ENCODE data around the gene THBS2. TPM values are rescaled to one million over a fixed set of nuclear protein-coding genes. Genes with fewer than 3 reads are reported as not detected.
A peak's percentile ranks its signal among the peaks of the same experiment; 100 is the strongest.
"Not testable (repeated sequence)": the region's sequence is repeated elsewhere in the genome, so short reads cannot be mapped to it uniquely, and the experiment has no call there.

THBS2 gene
- polyA plus RNA-seq, 1 donor, result 10.7 TPM

GRCh38 chr6:169224185-169224695, 29.4 kb downstream of the THBS2 start:
- WGBS (ENCODE audit: insufficient coverage, low lambda C conversion rate), result 20% methylated on average over 1 of the region's 10 CpGs
- H3K9me3 ChIP-seq (ENCODE audit: control insufficient read depth, low read depth, low read length), result peaks cover 6% of the 10 kb centered on the region
- peaks cover 3% of the 10 kb centered on the region for H3K36me3 ChIP-seq (ENCODE audit: control insufficient read depth, insufficient read depth, low read length)
- no peak for DNase-seq
- no peaks in the 10 kb centered on the region for H3K27me3 ChIP-seq (ENCODE audit: control insufficient read depth, insufficient read depth, low read length)
- H3K27ac ChIP-seq (ENCODE audit: low read length), result no peak overlapping the region
- no peaks in the 10 kb centered on the region for H3K4me1 ChIP-seq (ENCODE audit: control insufficient read depth, insufficient read depth, low read length)
- H3K4me3 ChIP-seq (ENCODE audit: low read length), result no peak overlapping the region

DNA sequence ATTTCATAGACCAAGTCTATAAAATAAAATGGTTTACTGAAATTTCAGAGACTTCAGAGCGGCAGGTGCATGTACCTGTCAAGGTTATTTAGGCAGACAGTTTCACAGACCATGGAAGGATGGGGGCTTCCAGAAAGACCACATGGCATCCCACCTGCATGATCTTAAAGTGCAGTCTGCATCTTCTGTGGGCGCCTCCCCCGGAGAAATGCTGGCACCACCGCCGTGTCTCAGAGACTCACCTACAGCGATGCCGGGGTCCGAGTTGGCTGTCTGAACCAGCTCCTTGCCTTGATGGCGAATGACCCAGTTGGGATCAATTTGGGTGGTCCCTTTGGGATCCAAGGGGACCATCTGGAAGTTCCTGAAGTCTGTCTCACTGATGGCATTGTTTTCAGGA, 30.6 kb downstream of the THBS2 start:
- DNase-seq, result no peak
- no CpG with 5 or more reads among the region's 9 CpGs for WGBS (ENCODE audit: insufficient coverage, low lambda C conversion rate)
- Histone ChIP-seq H3K36me3 (ENCODE audit: control insufficient read depth, insufficient read depth, low read length) (peaks cover 2% of the 10 kb centered on the region), H3K9me3 (ENCODE audit: control insufficient read depth, low read depth, low read length) (peaks cover 13% of the 10 kb centered on the region), H3K4me3 (ENCODE audit: low read length) (no peak overlapping the region), H3K27me3 (ENCODE audit: control insufficient read depth, insufficient read depth, low read length) (no peaks in the 10 kb centered on the region), H3K4me1 (ENCODE audit: control insufficient read depth, insufficient read depth, low read length) (no peaks in the 10 kb centered on the region), H3K27ac (ENCODE audit: low read length) (no peak overlapping the region)

GRCh38 chr6:169222126-169222525, 31.5 kb downstream of the THBS2 start:
- H3K27ac ChIP-seq (ENCODE audit: low read length), result no peak overlapping the region
- no peak overlapping the region for H3K4me3 ChIP-seq (ENCODE audit: low read length)
- DNase-seq, result no peak
- H3K27me3 ChIP-seq (ENCODE audit: control insufficient read depth, insufficient read depth, low read length), result no peaks in the 10 kb centered on the region
- H3K9me3 ChIP-seq (ENCODE audit: control insufficient read depth, low read depth, low read length), result peaks cover 14% of the 10 kb centered on the region
- 100% methylated on average over 2 of the region's 24 CpGs for WGBS (ENCODE audit: insufficient coverage, low lambda C conversion rate)
- H3K4me1 ChIP-seq (ENCODE audit: control insufficient read depth, insufficient read depth, low read length), result no peaks in the 10 kb centered on the region
- H3K36me3 ChIP-seq (ENCODE audit: control insufficient read depth, insufficient read depth, low read length), result peaks cover 2% of the 10 kb centered on the region

DNA sequence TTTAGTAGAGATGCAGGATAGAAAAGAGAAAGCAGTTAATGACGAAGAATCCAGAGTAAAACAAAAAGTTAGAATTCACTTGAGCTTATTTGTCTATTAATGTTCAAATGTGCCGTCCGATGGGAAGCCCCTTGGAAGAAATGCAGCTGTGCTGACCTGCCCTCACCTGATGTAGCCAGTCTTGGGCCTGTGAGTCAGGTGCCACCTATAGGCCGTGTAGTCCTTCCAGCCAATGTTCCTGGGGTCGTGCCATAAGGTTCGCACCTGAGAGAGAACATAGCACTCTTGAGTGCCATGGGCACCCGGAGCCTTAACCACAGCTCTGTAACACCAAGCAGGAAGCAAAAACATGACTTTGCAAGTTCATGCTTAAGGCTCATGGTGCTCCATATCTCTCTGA, 32.4 kb downstream of the THBS2 start:
- Histone ChIP-seq H3K9me3 (ENCODE audit: control insufficient read depth, low read depth, low read length) (peaks cover 14% of the 10 kb centered on the region), H3K4me1 (ENCODE audit: control insufficient read depth, insufficient read depth, low read length) (no peaks in the 10 kb centered on the region), H3K4me3 (ENCODE audit: low read length) (no peak overlapping the region), H3K27ac (ENCODE audit: low read length) (no peak overlapping the region), H3K27me3 (ENCODE audit: control insufficient read depth, insufficient read depth, low read length) (no peaks in the 10 kb centered on the region), H3K36me3 (ENCODE audit: control insufficient read depth, insufficient read depth, low read length) (peaks cover 2% of the 10 kb centered on the region)
- no CpG with 5 or more reads among the region's 7 CpGs for whole genome bisulfite sequencing (ENCODE audit: insufficient coverage, low lambda C conversion rate)
- no peak for DNase-seq

DNA sequence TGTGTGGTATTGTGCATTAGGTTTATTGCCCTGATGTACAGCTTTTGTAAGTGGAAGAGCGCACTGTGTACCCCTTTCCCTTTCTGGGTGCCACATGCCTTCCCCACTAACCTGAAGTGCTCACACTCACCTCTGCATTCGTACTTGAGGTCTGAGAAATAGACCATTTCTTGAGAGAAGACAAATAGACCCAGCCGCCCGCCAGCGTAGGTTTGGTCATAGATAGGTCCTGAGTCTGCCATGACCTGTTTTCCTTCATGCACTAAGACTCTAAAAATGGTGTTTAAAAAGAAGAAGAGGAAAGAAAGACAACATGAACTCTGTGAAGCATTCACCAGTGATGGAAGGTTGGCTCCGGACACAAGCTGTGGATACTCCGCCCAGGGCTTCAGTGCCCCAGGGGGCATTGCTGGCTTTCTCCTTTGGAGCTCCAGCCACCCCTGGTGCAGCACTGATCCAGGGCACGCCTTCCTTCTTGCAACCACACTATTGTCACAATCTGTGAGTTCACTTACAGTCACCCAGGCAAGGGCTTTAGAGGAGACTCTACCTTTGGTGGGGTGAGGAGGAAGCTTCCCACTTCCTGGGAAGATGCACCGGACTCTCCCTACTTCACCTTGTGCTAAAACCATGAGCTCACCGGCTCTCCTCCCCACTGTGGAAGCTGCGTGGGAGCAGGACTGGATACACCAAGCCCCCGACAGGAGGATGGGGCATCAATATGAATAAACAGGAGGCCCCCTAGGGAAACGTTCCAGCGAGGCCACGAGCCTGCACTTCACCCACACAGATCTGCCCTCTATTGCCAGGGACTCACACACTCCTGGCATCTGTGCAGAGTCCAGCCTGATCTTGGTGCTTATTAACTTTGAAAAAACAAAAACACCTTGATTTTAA, 33.3 kb downstream of the THBS2 start:
- H3K4me1 ChIP-seq (ENCODE audit: control insufficient read depth, insufficient read depth, low read length), result no peaks in the 10 kb centered on the region
- H3K27me3 ChIP-seq (ENCODE audit: control insufficient read depth, insufficient read depth, low read length), result no peaks in the 10 kb centered on the region
- H3K9me3 ChIP-seq (ENCODE audit: control insufficient read depth, low read depth, low read length), result peaks cover 14% of the 10 kb centered on the region
- H3K4me3 ChIP-seq (ENCODE audit: low read length), result no peak overlapping the region
- no peak for DNase-seq
- no peak overlapping the region for H3K27ac ChIP-seq (ENCODE audit: low read length)
- no CpG with 5 or more reads among the region's 15 CpGs for WGBS (ENCODE audit: insufficient coverage, low lambda C conversion rate)
- peaks cover 2% of the 10 kb centered on the region for H3K36me3 ChIP-seq (ENCODE audit: control insufficient read depth, insufficient read depth, low read length)

- no peak overlapping the region for H3K27ac ChIP-seq (ENCODE audit: low read length)
- H3K36me3 ChIP-seq (ENCODE audit: control insufficient read depth, insufficient read depth, low read length), result peaks cover 2% of the 10 kb centered on the region
- WGBS (ENCODE audit: insufficient coverage, low lambda C conversion rate), result no CpG with 5 or more reads among the region's 1 CpG
- DNase-seq, result no peak
- no peaks in the 10 kb centered on the region for H3K4me1 ChIP-seq (ENCODE audit: control insufficient read depth, insufficient read depth, low read length)
- peaks cover 19% of the 10 kb centered on the region for H3K9me3 ChIP-seq (ENCODE audit: control insufficient read depth, low read depth, low read length)
- H3K4me3 ChIP-seq (ENCODE audit: low read length), result no peak overlapping the region
- no peaks in the 10 kb centered on the region for H3K27me3 ChIP-seq (ENCODE audit: control insufficient read depth, insufficient read depth, low read length)
Observed at GRCh38 chr6:169217972-169218371, 35.7 kb downstream of the THBS2 start.

- Histone ChIP-seq H3K4me1 (ENCODE audit: control insufficient read depth, insufficient read depth, low read length) (no peaks in the 10 kb centered on the region), H3K9me3 (ENCODE audit: control insufficient read depth, low read depth, low read length) (peaks cover 15% of the 10 kb centered on the region), H3K4me3 (ENCODE audit: low read length) (no peak overlapping the region), H3K27ac (ENCODE audit: low read length) (no peak overlapping the region), H3K36me3 (ENCODE audit: control insufficient read depth, insufficient read depth, low read length) (peaks cover 2% of the 10 kb centered on the region), H3K27me3 (ENCODE audit: control insufficient read depth, insufficient read depth, low read length) (no peaks in the 10 kb centered on the region)
- DNase-seq, result no peak
- WGBS (ENCODE audit: insufficient coverage, low lambda C conversion rate), result no CpG with 5 or more reads among the region's 14 CpGs
Observed at GRCh38 chr6:169216830-169217229, 36.8 kb downstream of the THBS2 start.

DNA sequence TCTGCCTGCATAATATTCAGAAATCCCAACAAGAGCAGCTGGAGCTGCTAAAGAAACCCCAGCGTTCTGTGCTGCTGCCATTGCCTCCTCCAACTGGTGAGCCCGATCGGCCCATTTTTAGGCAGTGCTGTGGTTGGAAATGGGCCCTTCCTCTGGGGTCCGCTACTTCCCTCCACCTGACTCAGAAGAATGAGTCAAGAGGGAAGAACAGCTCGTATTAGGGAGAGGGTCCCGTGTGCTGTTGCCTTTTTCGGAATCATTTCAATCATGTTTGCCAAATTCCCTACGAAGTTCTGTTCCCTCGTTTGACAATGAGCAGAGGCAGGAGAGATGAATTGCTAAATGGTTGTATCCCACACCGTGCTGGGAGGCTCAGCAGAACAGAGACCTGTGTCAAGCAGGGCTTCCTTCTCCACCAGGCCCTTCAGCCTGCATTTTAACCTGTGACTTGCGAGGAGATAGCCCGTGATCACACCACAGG, 38.4 kb downstream of the THBS2 start:
- H3K4me3 ChIP-seq (ENCODE audit: low read length), result no peak overlapping the region
- peaks cover 15% of the 10 kb centered on the region for H3K9me3 ChIP-seq (ENCODE audit: control insufficient read depth, low read depth, low read length)
- no CpG with 5 or more reads among the region's 12 CpGs for WGBS (ENCODE audit: insufficient coverage, low lambda C conversion rate)
- H3K27ac ChIP-seq (ENCODE audit: low read length), result peak overlapping the region; percentile 56
- H3K4me1 ChIP-seq (ENCODE audit: control insufficient read depth, insufficient read depth, low read length), result no peaks in the 10 kb centered on the region
- no peaks in the 10 kb centered on the region for H3K36me3 ChIP-seq (ENCODE audit: control insufficient read depth, insufficient read depth, low read length)
- DNase-seq, result no peak
- no peaks in the 10 kb centered on the region for H3K27me3 ChIP-seq (ENCODE audit: control insufficient read depth, insufficient read depth, low read length)

DNA sequence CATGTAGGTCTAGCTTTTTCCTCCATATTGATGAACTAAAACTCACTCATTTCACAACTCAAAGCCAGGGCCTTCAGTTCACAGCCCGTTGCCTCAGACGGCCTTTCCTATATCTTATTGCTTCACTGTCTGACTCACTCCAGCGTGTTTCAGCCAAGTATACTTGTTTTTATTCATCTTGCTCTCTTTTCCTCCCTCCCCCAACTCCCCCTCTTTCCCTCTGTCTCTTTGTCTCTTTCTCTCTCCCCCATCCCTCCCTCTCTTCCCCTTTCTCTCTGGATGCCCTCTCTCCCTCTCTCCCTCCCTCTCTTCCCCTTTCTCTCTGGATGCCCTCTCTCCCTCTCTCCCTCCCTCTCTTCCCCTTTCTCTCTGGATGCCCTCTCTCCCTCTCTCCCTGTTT, 38.9 kb downstream of the THBS2 start:
- not testable (repeated sequence) for H3K4me3 ChIP-seq (ENCODE audit: low read length); H3K36me3 ChIP-seq (ENCODE audit: control insufficient read depth, insufficient read depth, low read length); H3K27me3 ChIP-seq (ENCODE audit: control insufficient read depth, insufficient read depth, low read length); H3K4me1 ChIP-seq (ENCODE audit: control insufficient read depth, insufficient read depth, low read length)
- 53% methylated on average over 2 of the region's 3 CpGs for WGBS (ENCODE audit: insufficient coverage, low lambda C conversion rate)
- H3K27ac ChIP-seq (ENCODE audit: low read length), result peak overlapping the region; percentile 56
- peak; percentile 16 to 29 for DNase-seq
- H3K9me3 ChIP-seq (ENCODE audit: control insufficient read depth, low read depth, low read length), result peaks cover 15% of the 10 kb centered on the region

- 100% methylated on average over 1 of the region's 27 CpGs for WGBS (ENCODE audit: insufficient coverage, low lambda C conversion rate)
- Histone ChIP-seq H3K27me3 (ENCODE audit: control insufficient read depth, insufficient read depth, low read length) (no peaks in the 10 kb centered on the region), H3K9me3 (ENCODE audit: control insufficient read depth, low read depth, low read length) (peaks cover 13% of the 10 kb centered on the region), H3K27ac (ENCODE audit: low read length) (no peak overlapping the region), H3K36me3 (ENCODE audit: control insufficient read depth, insufficient read depth, low read length) (no peaks in the 10 kb centered on the region), H3K4me3 (ENCODE audit: low read length) (no peak overlapping the region), H3K4me1 (ENCODE audit: control insufficient read depth, insufficient read depth, low read length) (no peaks in the 10 kb centered on the region)
- no peak for DNase-seq
Observed at GRCh38 chr6:169213814-169214520, 39.7 kb downstream of the THBS2 start.
